Psoas muscle (tissue), 8 donors: ENCODE measurements around the gene CHST1. TPM values are rescaled to one million over a fixed set of nuclear protein-coding genes. Genes with fewer than 3 reads are reported as not detected.

Source experiments
- ATAC-seq, 4 donors: fragments of 200-7000 bp; cut with Tn5 transposase; one replicate each; pipeline ENCODE4 v1.9.1; 2020; ENCODE audit warnings: moderate library complexity in 3 of 4, mild to moderate bottlenecking in 2 of 4
- DNase-seq, 2 donors: peaks; one replicate each; pipeline ENCODE4 v3.0.0-alpha.2; 2020
- H3K27ac ChIP-seq: fragments of 200-600 bp; one replicate; pipeline ENCODE4 v1.8.0; 2022
- H3K27me3 ChIP-seq, 3 donors: fragments of 200-600 bp in 1 of 3; one replicate each; pipeline versions ENCODE4 v1.6.1 to v1.8.0; 2013 to 2022; ENCODE audit warnings: low read length in 2 of 3, mild to moderate bottlenecking in 2 of 3, moderate library complexity in 1 of 3; ENCODE audit not compliant: insufficient read depth in 3 of 3
- H3K36me3 ChIP-seq, 2 donors: fragments of 200-600 bp in 1 of 2; one replicate each; pipeline versions ENCODE4 v1.6.1 to v1.8.0; 2013 to 2022; ENCODE audit warnings: low read depth in 1 of 2, mild to moderate bottlenecking in 1 of 2, moderate library complexity in 1 of 2; ENCODE audit not compliant: insufficient read depth in 1 of 2
- H3K4me1 ChIP-seq: fragments of 200-600 bp; one replicate; pipeline ENCODE4 v1.8.0; 2022
- H3K4me3 ChIP-seq: fragments of 200-600 bp; one replicate; pipeline ENCODE4 v1.8.0; 2022; ENCODE audit warnings: mild to moderate bottlenecking
- H3K9me3 ChIP-seq: fragments of 200-600 bp; one replicate; pipeline ENCODE4 v1.8.0; 2022
- WGBS, 3 donors: extraction: QIAGEN DNeasy Blood & Tissue Kit; methylation state at CpG; one replicate each; pipeline versions ENCODE4 v1.1.6 to v1.1.7; 2013; 5-methylcytosine and 5-hydroxymethylcytosine counted together
- intact Hi-C, 2 donors: fragments of 100-400 bp; cut with DNase I; formaldehyde crosslinking; loops; one replicate each; pipeline versions ENCODE4 v1.11.0 to v1.14.2; 2022
- polyA plus RNA-seq, 3 donors: library from polyadenylated mRNA; stranded (reverse); fragments of 200-250 nt; gene quantifications; one replicate each; pipeline ENCODE4 v1.2.3, GENCODE V29; 2013
- total RNA-seq, 4 donors: library from RNA; stranded (reverse); fragmentation: NEBNext Ultra II Directional in 2 of 4; extraction: Animal tissue kit (Norgen Biotek cat#: 25700) in 2 of 4; gene quantifications; one replicate each; pipeline versions ENCODE4 v1.2.1 to v1.2.4, GENCODE V29; 2021 to 2023
- TF ChIP-seq, protein P1 (sequence below): fragments of 200-600 bp; IDR thresholded peaks from one replicate; pipeline ENCODE4 v1.8.0; 2022; ENCODE audit warnings: antibody characterized with exemption
- donor health status: healthy with polysubstance abuse.
- donor health status: DM: no; HTN: no; CAD: no; lungs with moderate emphysema.
- donor health status: Bipolar disorder and iron deficiency.
- donor health status: healthy.
- donor health status: DM: yes; HTN: yes; CAD: no.
- donor health status: DM: no; HTN: no; CAD: no.
- donor health status: DM: no; HTN: no; CAD: no.
- donor health status: DM: yes; HTN: yes; CAD: no.

The CHST1 gene
- total and polyA plus RNA-seq, 7 donors, result 1.2 to 21.4 (median 5.8) TPM

DNA sequence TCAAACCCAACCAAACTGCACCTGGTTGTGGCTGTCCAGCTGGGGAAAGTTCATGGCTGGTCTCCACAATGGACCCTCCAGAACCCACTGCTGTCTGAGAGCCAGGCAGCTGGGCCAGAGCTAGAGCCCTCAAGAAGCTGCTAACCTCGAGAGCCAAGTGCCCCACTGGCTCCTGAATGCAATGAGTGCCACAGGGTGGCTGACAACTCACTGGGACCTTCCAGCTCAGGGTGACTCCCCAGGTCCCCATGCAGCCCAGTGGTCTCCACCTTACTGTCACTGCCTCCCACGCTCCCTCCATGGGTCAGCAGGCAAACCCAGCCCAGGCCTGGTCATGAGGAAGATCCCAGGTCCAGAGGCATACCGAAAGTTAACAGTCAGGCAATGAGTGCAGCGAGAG lies 8.0 kb upstream of the CHST1 start:
- DNase-seq (no peak), ATAC-seq (no peak)
- TF ChIP-seq, protein P1, sequence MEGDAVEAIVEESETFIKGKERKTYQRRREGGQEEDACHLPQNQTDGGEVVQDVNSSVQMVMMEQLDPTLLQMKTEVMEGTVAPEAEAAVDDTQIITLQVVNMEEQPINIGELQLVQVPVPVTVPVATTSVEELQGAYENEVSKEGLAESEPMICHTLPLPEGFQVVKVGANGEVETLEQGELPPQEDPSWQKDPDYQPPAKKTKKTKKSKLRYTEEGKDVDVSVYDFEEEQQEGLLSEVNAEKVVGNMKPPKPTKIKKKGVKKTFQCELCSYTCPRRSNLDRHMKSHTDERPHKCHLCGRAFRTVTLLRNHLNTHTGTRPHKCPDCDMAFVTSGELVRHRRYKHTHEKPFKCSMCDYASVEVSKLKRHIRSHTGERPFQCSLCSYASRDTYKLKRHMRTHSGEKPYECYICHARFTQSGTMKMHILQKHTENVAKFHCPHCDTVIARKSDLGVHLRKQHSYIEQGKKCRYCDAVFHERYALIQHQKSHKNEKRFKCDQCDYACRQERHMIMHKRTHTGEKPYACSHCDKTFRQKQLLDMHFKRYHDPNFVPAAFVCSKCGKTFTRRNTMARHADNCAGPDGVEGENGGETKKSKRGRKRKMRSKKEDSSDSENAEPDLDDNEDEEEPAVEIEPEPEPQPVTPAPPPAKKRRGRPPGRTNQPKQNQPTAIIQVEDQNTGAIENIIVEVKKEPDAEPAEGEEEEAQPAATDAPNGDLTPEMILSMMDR, result no peak
- H3K9me3 ChIP-seq, result no peaks in the 10 kb centered on the region
- intact Hi-C loops, result no loop called here
- H3K27ac ChIP-seq, result no peak overlapping the region
- H3K4me1 ChIP-seq, result no peaks in the 10 kb centered on the region
- H3K4me3 ChIP-seq, result no peak overlapping the region
- H3K36me3 ChIP-seq, result no peaks in the 10 kb centered on the region
- H3K27me3 ChIP-seq, result no peaks in the 10 kb centered on the region
- 87 to 93% (median 93%) methylated on average over 4 of the region's 4 CpGs for WGBS, 3 donors

DNA sequence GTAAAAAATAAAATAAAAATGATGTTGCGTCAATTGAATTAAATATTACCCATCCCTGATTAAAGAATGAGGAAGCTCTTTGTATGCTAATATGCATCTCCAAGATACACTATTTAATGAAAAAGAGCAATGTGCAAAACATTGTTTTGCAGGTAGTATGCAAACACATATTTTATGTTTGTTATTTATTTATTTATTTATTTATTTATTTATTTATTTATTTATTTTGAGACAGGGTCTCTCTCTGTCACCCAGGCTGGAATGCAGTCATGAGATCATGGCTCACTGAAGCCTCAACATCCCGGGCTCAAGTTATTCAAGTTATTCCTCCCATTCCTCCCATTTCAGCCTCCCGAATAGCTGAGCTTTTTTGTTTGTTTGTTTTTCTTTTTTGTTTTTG lies 7.2 kb upstream of the CHST1 start:
- Histone ChIP-seq H3K4me1 (no peaks in the 10 kb centered on the region), H3K4me3 (no peak overlapping the region), H3K9me3 (no peaks in the 10 kb centered on the region), H3K27me3 (no peaks in the 10 kb centered on the region), H3K27ac (no peak overlapping the region), H3K36me3 (no peaks in the 10 kb centered on the region)
- WGBS, 3 donors, result 82 to 90% (median 84%) methylated on average over 3 of the region's 3 CpGs
- intact Hi-C loops, result no loop called here
- ATAC-seq (no peak), DNase-seq (no peak)
- TF ChIP-seq, protein P1, result no peak

DNA sequence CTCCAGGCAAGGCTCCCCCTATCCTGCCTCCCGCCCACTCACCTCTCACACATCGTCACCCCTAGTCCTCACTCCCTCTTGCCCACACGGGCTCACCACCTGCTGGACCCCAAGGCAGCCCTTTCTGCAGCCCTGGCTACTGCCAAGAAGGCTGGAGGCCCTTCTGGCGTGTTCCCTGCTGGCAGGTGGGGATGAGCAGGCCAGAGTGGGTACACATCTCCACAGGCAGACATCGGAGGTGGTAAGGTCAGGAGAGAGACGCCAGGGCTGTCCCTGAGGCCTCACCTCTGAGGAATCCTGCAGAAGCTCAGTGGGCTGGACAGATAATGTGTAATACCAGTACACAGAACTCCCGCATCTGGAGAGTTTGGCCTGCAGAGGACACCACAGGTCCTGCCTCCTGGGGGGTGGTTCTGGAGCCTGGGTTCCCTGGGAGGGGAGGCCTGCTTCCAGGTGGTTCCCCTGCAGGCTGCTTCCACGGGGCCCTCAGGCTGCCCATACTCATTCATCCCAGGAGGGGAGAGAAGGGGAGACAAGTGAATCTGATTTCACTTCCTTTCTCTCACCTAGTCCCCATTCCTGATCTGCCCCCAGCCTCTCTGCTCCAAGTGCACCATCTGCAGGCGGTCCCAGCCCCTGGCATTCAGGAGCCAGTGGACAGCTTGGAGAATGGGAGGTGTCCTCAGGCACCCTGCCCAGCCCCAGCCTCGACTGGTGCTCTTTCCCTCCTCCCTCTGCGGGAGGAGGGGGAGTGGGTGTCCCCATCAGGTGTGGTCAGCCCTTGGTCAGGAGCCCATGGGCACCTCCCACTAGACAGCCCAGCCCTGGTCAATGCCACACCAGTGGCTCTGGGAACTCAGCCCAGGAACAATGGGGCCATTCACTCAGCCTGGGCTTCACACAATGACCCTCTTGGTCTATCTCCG lies 6.1 kb upstream of the CHST1 start:
- TF ChIP-seq, protein P1, result no peak
- no peak overlapping the region for H3K4me3 ChIP-seq
- peaks cover 0 to 4% (median 0%) of the 10 kb centered on the region in 3 donors for H3K27me3 ChIP-seq
- DNase-seq, result no peak
- H3K27ac ChIP-seq, result no peak overlapping the region
- no peaks in the 10 kb centered on the region for H3K9me3 ChIP-seq
- no peak for ATAC-seq
- H3K4me1 ChIP-seq, result no peaks in the 10 kb centered on the region
- intact Hi-C loops, result no loop called here
- H3K36me3 ChIP-seq, result no peaks in the 10 kb centered on the region
- 74 to 87% (median 76%) methylated on average over 11 to 12 of the region's 12 CpGs for WGBS, 3 donors

DNA sequence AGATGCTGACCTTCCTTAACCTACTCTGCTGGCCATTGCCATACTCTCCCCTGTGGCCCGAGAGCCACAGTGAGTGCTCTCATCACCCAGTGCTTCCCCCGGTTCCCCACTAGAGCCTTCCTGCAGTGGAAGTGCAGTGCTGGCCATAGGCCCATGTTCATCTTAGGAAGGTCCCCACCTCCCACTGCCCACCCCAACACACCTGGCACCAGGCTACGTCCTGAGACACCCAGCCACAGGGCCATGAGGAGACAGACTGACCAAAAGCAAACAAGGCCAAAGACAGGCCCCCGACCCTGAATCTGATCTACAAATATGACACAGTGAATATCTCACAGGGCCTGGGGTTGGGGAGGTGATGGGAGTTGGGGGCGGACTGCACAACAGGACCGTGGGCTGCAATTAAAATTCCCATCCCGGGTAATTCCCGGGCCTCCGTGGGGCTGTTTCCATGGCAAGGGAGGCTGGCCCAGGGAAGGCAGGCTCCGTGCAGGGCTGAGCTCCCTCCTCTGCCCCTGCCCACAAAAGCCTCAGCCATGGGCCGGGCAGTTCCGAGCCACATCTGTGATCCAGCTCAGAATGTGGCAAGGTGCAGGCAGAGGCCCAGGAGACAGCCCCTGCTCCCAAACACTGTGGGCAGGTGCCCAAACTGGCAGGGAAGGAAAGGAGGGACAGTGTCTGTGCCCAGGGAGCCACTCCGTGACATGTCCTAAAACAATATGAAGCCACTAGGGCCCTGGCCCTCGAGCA lies 5.1 kb upstream of the CHST1 start:
- DNase-seq (no peak), ATAC-seq (no peak)
- intact Hi-C loops, result no loop called here
- Histone ChIP-seq H3K27me3 (peaks cover 0 to 7% (median 0%) of the 10 kb centered on the region in 3 donors), H3K36me3 (no peaks in the 10 kb centered on the region), H3K9me3 (no peaks in the 10 kb centered on the region), H3K27ac (no peak overlapping the region), H3K4me1 (peaks cover 3% of the 10 kb centered on the region), H3K4me3 (no peak overlapping the region)
- 68 to 77% (median 75%) methylated on average over 13 to 14 of the region's 14 CpGs for WGBS, 3 donors
- TF ChIP-seq, protein P1, result no peak
